Mucosa of gallbladder (tissue), 1 donor: Measurements from ENCODE around the gene GLUL. TPM values are rescaled to one million over a fixed set of nuclear protein-coding genes. Genes with fewer than 3 reads are reported as not detected.
"Not testable (repeated sequence)": the region's sequence is repeated elsewhere in the genome, so short reads cannot be mapped to it uniquely, and the experiment has no call there.

Experiments
- DNase-seq: peaks from one replicate; pipeline ENCODE4 v3.0.0-alpha.2; 2020; ENCODE audit warnings: low spot score
- total RNA-seq: library from RNA; stranded (reverse); gene quantifications from one replicate; pipeline ENCODE4 v1.2.1, GENCODE V29; 2021
- donor health status: DM: no; HTN: no; CAD: no.

GLUL gene
- total RNA-seq, 1 donor from 2014 or later, result 356 TPM

DNA sequence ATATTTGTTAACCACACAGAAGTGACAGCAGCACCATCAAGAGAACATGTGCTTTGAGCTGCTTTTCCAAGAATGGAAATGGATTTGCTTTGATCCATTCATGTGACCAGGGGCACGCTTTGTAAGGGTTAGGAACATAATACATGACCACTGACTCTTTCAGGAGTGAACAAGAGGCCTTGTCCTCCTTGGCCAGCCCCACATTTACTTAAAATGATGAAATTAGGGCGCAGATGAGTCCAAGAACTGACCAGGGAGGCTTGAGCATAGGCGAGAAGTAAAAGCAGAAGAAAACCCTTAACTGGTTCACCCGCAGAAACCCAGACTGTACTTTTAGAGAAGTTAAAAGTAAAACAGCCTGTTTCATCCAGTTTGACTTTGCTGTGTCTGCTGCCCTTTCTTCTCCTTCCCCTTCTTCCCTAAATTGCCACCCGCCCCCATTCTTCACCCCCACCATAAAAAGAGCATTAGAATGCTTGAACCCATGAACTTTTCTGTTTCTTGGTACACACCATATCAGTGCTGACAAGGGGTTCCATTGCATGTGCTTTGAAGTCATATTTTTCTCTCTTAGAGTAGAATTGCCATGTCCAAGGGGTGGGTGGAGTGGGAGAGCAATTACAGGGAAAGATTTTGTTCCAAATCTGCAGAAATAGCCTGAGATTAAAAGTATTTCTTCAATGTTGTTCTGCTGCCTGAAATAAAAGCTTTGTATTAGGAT lies 2.6 kb upstream of the GLUL start:
- DNase-seq, result no peak

DNA sequence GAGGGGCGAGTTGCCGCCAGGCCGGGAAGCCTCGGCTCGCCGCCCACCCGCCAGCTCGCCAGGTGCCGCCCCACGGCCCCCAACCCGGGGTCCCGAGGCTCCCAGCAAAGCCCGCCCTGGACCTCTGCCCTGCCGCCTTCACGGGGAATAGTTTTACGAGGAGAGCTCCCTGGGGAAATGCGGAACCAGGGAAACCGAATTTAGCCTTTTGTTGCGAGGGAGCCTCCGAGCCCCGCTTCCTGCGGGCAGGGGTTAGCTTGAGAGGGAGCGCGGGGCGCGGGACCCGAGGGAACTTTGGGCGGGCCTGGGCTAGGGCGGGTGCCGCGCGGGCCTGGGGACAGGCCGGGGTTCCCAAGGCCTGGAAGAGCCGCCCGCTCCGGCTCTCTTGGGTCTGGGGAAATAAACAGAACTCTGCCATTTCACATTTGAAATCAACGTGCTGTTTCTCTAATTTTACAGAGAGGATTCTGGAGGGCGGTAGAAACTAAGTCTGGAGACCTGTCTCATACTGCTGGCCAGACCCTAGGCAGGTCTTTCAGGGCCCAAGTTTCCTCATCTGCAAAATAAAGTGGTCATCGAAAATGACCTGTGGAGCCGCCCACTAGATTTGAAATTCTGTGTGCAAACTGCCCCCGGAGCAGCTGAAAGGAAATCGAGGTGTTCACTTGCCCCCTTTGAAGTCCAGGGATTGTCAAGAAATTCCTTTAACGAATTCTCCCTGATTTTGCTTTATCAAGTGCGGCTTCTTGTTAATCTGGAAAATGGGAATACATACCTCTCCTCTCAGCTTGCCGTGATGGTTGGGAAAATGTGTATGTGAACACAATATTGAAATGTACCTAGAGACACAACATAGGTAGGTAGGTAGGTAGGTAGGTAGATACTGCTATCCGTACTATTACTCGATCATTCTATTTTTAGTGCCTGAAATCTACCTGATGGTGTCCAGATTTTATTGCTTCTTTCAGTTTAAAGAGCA lies 749 bp upstream of the GLUL start:
- DNase-seq, result no peak

DNA sequence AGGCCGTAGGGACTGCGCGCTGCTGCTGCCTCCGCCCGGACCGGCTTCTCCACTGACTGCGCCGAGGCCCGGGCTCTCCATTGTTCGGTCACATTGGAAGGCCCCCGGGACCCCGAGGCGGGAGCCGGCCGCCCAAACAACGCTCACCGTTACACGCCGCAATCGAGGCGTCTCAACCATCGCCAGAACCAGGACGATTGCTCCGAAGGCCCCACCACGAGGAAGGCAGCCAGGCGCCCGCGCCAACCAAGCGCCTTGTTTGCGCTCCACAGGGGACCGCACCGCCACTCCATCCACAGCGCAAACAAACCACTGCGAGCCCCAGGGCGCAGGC lies 595 bp downstream of the GLUL start:
- DNase-seq, result no peak

DNA sequence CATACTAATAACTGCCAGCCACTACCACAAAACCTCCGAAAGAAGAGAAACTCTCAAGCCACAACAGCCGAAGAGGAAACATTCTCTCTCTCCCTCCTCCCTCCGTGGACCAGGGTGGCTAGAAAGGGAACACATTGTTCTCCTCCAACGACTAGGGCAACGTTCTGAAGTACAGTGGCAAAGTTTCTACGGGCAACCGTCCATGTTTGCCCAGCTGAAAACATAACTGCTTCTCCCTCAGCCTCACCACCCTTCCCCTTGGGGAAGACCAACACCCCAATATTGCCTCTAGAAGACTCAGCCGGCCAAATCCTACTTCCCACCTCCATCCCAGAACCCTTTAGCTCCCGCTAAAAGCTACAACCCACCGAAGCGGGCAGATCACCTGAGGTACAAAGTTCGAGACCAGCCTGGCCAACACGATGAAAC lies 2.0 kb downstream of the GLUL start:
- DNase-seq, result peak; percentile 31

DNA sequence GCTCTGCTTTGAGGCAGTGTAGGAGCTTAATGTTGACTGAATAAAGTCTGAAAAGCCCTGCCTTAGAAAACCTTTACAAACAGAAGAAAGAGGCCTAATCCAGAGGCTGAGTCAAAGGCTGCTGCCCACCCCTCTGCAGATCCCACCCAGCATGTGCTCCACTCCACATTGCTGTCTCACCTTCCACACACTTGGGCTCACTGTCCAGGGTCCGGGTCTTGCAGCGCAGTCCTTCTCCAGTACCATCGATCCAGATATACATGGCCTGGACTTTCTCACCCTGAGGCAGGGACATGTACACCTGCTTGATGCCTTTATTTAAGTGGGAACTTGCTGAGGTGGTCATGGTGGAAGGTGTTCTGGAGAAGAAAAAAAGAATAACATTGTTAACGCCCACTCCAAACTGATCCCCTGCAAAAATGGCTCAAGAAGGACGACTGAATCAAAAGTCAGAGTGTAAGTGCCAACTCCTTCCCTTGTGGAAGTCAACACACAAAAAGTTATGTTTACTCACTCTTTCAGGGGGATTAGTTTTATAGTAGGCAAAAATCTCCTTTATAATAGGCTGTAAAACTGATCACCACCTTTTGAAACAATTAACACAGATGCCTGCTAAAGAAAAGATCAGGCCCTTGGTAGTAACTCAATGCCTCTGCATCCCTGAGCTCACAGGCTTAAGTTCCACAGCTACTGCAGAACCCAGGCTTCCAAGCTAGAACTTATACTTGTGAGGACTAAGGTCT lies 3.0 kb downstream of the GLUL start:
- no peak for DNase-seq

DNA sequence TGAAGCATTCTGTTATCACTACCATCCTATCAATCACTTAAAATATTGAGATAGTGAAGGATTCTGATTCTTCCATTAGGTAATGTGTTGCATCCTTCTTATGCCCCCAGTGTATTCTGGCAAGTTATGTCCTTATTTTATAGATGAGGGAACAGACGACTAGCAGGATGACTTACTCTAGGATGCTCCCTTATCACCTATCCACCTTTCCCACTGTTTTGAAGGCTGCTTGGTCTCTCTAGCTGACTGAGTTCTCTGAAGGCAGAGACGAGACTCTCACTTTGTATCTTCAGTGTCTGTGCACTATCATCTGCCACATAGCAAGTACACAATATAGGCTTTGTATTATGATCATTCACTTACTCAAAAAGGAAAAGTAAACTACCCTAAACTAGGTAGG lies 4.0 kb downstream of the GLUL start:
- DNase-seq, result no peak

DNA sequence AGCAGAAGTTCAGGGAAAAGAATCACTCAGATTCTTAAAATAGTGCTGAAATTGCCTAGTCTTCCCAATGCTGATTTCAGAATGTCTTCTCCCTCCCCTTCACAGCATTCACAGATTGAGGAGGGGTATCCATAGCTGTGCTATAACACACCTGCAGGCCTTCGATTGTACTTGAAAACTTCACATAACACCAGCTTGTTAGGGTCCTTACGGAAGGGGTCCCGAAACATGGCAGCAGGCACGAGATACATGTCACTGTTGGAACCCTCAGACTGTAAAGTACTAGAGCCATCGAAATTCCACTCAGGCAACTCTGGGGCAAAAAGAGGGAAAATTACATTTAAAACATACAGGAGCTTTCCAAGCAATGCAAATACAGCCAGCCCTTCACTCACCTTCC lies 4.6 kb downstream of the GLUL start:
- no peak for DNase-seq

DNA sequence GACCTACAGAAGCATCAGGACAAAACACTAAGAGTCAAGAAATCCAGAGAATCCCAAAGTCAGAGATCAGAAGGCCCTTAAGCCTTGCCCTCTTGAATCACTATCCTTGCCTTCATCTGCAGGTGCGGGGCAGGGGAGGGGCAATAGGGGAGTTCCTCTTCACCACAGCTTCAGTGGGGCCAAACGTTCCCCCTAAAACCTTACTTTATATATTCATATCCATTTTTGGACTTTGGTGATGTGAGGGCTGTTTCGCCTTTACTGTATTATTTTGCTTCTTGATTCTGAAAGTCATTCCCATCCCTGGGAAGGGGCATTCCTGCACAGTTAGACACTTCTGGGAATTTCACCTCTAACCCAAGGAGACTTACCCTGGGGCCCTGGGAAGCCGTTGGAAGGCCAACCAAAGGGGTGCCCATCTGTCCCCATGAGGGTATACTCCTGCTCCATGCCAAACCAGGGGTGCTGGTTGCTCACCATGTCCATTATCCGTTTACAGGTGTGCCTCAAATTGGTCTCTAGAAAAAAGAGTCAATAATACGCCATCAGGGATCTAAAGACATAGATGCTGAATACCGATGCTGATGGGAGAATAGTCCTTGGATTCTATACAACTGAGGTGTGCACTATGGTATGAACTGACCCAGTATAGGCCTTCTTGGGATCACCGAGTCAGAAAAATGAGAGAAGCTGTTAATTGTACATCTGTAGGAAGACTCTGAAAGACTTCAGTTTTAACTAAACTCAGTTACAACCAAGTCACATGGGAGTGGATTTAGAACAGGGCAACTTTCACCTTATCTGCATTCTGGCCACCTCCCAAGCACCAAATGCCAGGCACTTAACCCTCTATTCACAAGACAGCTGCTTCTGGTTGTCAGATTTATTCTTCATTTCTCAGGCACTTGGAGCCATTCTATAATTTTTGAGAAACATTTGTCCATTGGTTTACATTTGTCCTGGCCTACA lies 5.4 kb downstream of the GLUL start:
- DNase-seq, result no peak

DNA sequence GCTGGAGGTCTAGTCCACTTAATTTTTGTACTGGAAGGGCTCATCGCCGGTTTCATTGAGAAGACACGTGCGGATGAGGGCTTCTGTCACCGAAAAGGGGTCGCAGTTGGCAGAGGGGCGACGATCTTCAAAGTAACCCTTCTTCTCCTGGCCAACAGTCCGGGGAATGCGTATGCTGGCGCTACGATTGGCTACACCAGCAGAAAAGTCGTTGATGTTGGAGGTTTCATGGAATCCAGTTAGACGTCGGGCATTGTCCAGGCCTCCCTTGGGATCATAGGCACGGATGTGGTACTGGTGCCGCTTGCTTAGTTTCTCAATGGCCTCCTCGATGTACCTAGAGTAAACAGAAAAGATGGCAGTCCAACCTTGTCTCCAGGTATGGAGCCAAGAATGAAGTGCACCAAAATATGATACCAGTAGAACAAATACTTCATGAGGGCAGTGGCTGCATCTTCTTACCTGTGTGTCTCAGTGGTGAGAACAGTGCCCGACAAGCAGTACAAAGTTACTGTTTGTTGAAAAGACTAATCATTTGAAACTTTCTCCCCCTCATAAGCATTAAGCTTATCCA lies 7.1 kb downstream of the GLUL start:
- DNase-seq, result no peak

DNA sequence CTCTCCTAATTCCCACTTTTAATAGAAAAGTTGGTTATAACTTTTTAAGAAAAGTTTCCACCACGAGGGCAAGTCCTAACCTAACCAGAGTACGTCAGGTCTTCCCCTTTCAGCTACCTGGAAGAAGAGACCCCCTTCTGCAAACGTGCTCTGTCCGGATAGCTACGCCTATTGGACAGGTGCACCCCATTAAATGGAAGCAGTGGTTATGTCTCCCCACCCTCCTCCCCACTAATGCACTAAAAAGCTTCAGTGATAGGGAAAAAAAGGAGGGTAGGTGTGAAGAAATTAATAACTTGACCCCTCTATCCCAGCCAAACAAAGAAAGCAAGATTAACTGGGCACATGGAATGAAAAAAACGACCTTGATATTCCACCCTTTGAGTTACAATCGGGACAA lies 7.7 kb downstream of the GLUL start:
- DNase-seq, result no peak

DNA sequence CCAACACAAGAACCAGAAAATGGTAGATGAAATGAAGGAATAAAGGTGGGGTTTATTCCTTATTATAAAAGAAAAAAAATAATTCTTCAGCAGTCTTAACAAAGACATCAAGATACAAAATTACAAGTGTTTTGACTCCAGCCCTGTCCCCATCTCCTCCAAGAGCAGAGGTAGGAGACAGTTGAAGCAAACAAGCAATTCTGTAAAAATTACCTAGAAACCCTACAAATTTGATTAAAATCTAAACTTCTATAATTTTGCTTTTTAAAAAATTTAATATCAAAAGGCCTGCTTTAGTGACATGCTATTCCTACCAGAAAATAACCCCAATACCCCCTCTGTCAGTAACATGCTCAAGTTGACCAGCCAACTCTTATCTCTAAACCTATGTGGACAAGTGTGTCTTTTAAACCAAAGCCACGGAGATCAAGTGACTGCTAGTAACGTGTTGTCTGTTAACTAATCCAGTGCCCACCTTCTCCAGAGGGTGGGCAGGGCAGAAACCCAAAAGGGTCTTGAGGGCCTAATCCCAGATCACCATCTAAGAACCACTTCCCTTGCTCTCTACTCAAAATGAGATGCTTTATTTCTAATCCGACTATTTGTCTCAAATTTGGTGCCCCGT lies 8.4 kb downstream of the GLUL start:
- no peak for DNase-seq

DNA sequence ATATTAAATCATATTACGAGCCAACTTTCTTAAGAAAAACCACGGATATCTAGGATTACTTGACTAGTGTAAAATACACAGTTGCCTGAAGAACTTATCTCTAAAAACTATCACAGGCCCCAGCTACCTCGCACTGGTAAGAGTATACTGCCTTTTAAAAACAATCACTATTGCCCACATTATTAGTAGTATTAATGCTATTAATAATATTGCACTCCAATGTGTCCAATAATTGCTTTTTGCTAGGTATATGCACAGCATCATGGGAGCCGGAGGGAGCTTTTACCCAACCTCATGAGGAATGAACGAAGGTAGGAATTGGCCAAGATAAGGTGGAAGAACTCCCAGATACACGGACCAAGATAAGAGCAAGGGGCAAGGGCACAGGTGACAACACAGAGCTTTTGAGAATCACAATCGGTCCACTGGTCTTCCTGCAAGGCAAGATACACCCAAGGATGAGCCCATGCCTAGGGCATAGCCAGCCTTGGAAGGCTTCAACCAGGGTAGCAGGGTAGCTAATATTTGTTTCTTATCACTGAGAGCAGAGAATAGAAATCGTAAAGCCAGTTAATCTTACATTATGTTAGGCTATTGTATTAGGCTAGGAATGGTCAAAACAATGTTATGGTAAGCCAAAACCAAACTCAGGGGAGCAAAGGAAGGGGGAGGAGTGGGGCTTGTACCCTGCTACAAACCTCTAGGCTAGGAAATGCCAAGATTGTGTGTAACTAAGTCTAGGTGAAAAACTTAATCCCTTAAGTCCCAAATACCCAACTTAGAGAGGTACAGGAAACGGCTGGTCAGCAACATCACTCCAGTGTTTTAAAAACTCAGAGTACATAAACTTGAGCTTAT lies 9.4 kb downstream of the GLUL start:
- no peak for DNase-seq

DNA sequence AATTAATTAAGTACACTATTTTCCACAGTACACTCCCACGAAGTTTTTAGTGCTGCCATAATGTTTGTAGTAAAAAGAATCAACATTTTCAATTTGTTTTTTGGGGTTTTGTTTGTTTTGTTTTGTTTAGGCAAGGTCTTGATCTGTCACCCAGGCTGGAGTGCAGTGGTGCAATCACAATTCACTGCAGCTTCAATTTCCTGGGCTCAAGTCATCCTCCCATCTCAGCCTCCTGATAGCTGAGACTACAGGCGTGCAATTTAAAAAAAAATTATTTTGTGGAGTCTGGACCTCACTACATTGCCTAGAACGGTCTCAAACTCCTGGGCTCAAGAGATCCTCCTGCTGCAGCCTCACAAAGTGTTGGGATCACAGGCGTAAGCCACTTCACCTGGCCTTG lies 11.4 kb downstream of the GLUL start:
- no peak for DNase-seq

DNA sequence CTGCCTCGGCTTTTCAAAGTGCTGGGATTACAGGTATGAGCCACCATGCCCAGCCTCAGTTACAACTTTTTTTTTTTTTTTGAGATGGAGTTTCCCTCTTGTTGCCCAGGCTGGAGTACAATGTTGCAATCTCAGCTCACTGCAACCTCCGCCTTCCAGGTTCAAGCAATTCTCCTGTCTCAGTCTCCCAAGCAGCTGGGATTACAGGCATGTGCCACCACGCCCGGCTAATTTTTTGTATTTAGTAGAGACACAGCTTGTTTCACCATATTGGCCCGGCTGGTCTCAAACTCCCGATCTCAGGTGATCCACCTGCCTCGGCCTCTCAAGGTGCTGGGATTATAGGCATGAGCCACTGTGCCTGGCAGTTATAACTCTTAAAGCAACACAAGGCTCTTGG lies 11.8 kb downstream of the GLUL start:
- DNase-seq, result not testable (repeated sequence)

DNA sequence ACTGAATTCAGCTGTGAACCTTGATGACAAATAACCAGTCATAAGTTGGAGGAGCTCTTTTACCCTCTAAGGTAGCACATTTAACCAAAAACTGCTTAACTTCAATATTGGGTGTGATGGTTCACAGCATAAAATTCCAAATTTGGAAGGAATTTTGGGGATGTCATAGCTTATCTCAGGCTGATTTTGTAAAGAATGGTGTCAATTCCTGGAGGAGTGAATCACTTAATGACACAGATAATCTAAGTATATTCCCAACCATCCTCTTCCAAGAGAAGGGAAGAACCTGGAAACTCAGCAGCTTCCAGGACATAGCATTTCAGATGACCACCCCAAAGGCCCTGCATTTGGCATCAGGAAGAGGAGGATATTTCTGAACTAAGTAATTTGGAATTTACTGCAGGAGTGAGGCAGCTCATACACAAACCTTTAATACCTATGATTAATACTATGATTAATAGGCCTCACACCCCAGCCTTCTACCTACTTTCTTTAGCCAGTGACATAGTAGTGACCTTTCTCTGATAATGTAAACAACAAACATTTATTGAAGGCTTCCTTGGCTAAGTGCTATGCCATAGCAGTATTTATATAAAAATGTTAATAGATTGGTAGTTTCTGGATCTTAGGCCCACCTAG lies 14.5 kb downstream of the GLUL start:
- DNase-seq, result no peak

DNA sequence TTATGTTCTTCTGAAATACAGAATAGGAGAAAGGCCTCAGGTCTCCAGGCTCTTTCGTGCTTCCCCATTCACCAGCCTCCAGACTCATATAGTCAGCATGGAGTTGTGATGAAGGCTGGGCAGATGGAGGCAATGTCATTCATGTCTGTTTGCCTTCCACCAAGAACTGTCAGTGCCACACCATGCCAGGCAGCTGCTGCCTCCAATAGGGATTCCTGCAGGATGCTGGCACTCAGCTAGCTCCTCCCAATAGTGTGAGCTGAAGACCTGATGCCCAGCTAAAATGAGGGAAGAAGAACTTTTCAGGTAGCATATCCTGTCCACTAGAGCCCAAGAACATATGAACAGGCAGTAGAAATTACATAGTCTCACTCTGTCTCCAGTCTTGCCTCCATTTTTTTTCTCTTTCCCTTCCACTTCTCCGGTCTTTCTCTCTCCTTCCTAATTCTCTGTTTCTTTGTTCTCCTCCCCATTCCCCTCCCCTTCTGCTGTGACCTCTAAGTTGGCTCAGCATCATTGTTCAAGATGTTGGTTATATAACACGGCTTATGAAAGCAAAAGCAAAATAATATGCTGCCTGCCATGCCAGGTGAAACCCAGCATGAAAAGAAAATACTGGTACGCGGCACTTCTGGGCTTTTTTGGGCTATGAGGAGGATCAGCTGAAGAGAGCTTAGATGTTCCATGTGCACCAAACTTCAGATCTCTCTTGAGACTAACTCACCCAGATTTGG lies 17.3 kb downstream of the GLUL start:
- DNase-seq, result no peak

DNA sequence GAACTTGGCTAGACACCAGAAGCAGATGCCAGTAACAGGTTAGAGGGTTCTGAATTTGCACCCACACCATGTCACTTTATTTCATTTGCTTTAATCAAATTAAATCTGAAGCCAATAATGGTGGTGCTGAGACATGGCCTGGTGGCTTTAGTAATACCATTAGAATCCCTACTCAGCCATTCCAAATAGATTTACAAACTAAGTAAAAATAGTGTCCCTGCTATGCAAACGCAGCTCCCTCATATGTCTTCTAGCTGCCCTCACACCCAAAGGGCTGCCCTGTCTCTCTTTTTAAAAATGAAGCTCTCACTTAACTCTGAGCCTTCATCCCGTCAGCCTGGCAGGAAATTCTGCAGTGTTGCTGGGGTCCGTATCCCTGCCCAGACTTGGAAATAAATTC lies 21.1 kb downstream of the GLUL start:
- DNase-seq, result no peak

DNA sequence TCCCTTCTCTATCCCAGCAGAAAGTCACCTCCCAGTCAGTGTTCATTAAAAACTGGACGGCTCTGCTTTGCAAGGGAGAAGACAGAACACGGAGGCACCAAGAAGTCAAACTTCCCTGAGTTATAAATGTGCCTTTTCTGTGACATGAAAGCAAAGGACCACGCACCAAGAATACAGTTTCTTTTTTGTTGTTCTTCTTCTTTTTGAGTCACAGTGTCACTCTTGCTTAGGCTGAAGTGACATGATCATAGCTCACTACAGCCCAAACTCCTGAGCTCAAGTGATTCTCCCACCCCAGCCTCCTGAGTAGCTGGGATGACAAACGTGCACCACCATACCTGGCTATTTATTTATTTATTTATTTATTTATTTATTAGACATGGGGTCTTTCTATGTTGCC lies 22.7 kb downstream of the GLUL start:
- no peak for DNase-seq
